ENCODE data around the gene RUNX3. TPM values are rescaled to one million over a fixed set of nuclear protein-coding genes. Genes with fewer than 3 reads are reported as not detected.

RUNX3 gene
- total RNA-seq, 1 experiment from 2014 or later, result 8.6 TPM

DNA sequence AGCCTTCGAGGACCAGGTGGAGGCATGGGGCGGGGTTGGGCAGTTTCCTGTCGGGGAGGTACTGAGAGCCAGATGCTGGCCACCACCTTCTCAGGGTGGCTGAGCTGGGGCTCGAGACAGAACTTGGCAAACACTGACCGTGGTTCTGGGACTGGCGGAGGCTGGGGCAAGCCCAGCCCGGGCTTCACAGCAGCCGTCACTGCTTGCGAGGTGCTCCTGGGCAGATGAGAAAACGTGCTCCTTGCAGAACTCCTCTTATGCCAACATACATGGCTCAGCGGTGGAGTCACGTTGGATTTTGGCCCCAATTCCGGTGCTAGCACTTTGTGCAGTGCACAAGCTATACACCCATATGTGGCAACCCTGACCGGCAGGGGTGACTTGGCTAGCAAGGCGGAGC lies 69.2 kb downstream of the RUNX3 start:
- CTCF ChIA-PET, result no interaction called here
- no peak overlapping the region for H3K27ac ChIP-seq (ENCODE audit: low read depth, low read length, poor library complexity, severe bottlenecking)
- POLR2A ChIA-PET (ENCODE audit: low non-redundant PET), result no interaction called here
- no peaks in the 10 kb centered on the region for H3K4me1 ChIP-seq (ENCODE audit: insufficient read depth, low read length, poor library complexity, severe bottlenecking)
- no peak for DNase-seq (ENCODE audit: low spot score)
- no TSS peak for BruUV-seq (replicated peaks)
- no peaks in the 10 kb centered on the region for H3K27me3 ChIP-seq (replicated peaks; ENCODE audit: insufficient read depth, low read depth, low read length, poor library complexity)
- H3K36me3 ChIP-seq (ENCODE audit: insufficient read depth, low read length, poor library complexity, severe bottlenecking), result no peaks in the 10 kb centered on the region
- no peak overlapping the region for H3K4me3 ChIP-seq (ENCODE audit: low read depth, low read length, poor library complexity, severe bottlenecking)
- TF ChIP-seq, protein P1, sequence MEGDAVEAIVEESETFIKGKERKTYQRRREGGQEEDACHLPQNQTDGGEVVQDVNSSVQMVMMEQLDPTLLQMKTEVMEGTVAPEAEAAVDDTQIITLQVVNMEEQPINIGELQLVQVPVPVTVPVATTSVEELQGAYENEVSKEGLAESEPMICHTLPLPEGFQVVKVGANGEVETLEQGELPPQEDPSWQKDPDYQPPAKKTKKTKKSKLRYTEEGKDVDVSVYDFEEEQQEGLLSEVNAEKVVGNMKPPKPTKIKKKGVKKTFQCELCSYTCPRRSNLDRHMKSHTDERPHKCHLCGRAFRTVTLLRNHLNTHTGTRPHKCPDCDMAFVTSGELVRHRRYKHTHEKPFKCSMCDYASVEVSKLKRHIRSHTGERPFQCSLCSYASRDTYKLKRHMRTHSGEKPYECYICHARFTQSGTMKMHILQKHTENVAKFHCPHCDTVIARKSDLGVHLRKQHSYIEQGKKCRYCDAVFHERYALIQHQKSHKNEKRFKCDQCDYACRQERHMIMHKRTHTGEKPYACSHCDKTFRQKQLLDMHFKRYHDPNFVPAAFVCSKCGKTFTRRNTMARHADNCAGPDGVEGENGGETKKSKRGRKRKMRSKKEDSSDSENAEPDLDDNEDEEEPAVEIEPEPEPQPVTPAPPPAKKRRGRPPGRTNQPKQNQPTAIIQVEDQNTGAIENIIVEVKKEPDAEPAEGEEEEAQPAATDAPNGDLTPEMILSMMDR (conservative IDR thresholded peaks at IDR 0.05; ENCODE audit: low read depth, low read length), result no peak
- TF ChIP-seq EZH2 (IDR thresholded peaks at IDR 0.05; ENCODE audit: borderline replicate concordance, low read depth, low read length, poor library complexity, severe bottlenecking), result no peak
- no peaks in the 10 kb centered on the region for H3K9me3 ChIP-seq (ENCODE audit: low read depth, low read length, poor library complexity, severe bottlenecking)
- intact Hi-C loops (cut with micrococcal nuclease; ENCODE audit: unreplicated experiment), result no loop called here

DNA sequence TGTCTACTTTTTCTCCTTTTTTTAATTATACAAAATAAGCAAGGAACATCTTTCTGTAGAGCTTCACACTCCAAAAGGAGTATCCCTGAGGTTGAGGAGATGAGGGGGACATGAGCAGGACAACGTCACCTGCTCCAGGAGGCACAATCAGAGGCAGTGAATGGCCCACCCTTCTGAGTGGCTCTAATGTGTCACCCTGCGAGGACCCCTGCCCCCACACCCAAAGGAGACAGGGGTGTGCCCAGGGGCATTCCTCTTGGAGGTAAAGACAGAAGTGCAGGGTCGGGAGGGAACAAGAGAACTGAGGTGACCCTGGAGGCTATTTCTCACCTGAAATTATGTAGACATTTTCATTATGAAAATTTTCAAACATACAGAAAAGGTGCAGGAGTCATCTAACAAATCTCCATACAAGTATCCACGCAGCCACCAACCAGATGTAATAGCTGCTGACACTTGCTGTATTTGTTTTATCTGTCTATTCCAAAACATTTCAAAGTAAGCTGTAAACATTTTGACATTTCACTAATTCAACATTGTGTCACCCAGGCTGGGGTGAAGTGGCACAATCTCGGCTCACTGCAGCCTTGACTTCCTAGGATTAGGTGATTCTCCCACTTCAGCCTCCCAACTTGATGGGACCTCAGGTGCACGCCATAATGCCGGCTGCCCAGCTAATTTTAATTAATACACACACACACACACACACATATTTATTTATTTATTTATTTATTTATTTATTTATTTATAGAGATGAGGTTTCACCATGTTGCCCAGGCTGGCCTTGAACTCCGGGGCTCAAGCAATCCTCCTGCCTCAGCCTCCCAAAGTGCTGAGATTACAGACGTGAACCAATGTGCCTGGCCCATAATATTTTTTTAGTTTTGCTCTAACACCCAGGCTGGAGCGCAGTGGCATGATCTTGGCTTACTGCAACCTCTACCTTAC lies 70.7 kb downstream of the RUNX3 start:
- no peaks in the 10 kb centered on the region for H3K36me3 ChIP-seq (ENCODE audit: insufficient read depth, low read length, poor library complexity, severe bottlenecking)
- BruUV-seq (replicated peaks), result no TSS peak
- H3K4me1 ChIP-seq (ENCODE audit: insufficient read depth, low read length, poor library complexity, severe bottlenecking), result no peaks in the 10 kb centered on the region
- no peak overlapping the region for H3K4me3 ChIP-seq (ENCODE audit: low read depth, low read length, poor library complexity, severe bottlenecking)
- ChIA-PET POLR2A (ENCODE audit: low non-redundant PET) (no interaction called here), CTCF (no interaction called here)
- no peak overlapping the region for H3K27ac ChIP-seq (ENCODE audit: low read depth, low read length, poor library complexity, severe bottlenecking)
- no peak for DNase-seq (ENCODE audit: low spot score)
- intact Hi-C loops (cut with micrococcal nuclease; ENCODE audit: unreplicated experiment), result no loop called here
- H3K9me3 ChIP-seq (ENCODE audit: low read depth, low read length, poor library complexity, severe bottlenecking), result no peaks in the 10 kb centered on the region
- no peak for TF ChIP-seq EZH2 (IDR thresholded peaks at IDR 0.05; ENCODE audit: borderline replicate concordance, low read depth, low read length, poor library complexity, severe bottlenecking)
- TF ChIP-seq, protein P1 (conservative IDR thresholded peaks at IDR 0.05; ENCODE audit: low read depth, low read length), result no peak
- H3K27me3 ChIP-seq (replicated peaks; ENCODE audit: insufficient read depth, low read depth, low read length, poor library complexity), result no peaks in the 10 kb centered on the region

GRCh38 chr1:24858277-24858676 lies 71.8 kb downstream of the RUNX3 start:
- ChIA-PET POLR2A (ENCODE audit: low non-redundant PET) (no interaction called here), CTCF (no interaction called here)
- TF ChIP-seq EZH2 (IDR thresholded peaks at IDR 0.05; ENCODE audit: borderline replicate concordance, low read depth, low read length, poor library complexity, severe bottlenecking), result no peak
- TF ChIP-seq, protein P1 (conservative IDR thresholded peaks at IDR 0.05; ENCODE audit: low read depth, low read length), result no peak
- Histone ChIP-seq H3K27ac (ENCODE audit: low read depth, low read length, poor library complexity, severe bottlenecking) (no peak overlapping the region), H3K9me3 (ENCODE audit: low read depth, low read length, poor library complexity, severe bottlenecking) (no peaks in the 10 kb centered on the region), H3K4me3 (ENCODE audit: low read depth, low read length, poor library complexity, severe bottlenecking) (no peak overlapping the region), H3K4me1 (ENCODE audit: insufficient read depth, low read length, poor library complexity, severe bottlenecking) (no peaks in the 10 kb centered on the region), H3K36me3 (ENCODE audit: insufficient read depth, low read length, poor library complexity, severe bottlenecking) (no peaks in the 10 kb centered on the region), H3K27me3 (replicated peaks; ENCODE audit: insufficient read depth, low read depth, low read length, poor library complexity) (no peaks in the 10 kb centered on the region)
- DNase-seq (ENCODE audit: low spot score), result no peak
- intact Hi-C loops (cut with micrococcal nuclease; ENCODE audit: unreplicated experiment), result no loop called here
- BruUV-seq (replicated peaks), result no TSS peak
